GM18519 (cell line): Measurements from ENCODE around the gene CYP4B1.

Source experiments
- ATAC-seq: cut with Tn5 transposase; IDR thresholded peaks from one replicate; pipeline ENCODE4 v1.9.1; 2021; ENCODE audit warnings: mild to moderate bottlenecking, moderate library complexity; ENCODE audit not compliant: unreplicated experiment, low FRiP score

Gene CYP4B1

DNA sequence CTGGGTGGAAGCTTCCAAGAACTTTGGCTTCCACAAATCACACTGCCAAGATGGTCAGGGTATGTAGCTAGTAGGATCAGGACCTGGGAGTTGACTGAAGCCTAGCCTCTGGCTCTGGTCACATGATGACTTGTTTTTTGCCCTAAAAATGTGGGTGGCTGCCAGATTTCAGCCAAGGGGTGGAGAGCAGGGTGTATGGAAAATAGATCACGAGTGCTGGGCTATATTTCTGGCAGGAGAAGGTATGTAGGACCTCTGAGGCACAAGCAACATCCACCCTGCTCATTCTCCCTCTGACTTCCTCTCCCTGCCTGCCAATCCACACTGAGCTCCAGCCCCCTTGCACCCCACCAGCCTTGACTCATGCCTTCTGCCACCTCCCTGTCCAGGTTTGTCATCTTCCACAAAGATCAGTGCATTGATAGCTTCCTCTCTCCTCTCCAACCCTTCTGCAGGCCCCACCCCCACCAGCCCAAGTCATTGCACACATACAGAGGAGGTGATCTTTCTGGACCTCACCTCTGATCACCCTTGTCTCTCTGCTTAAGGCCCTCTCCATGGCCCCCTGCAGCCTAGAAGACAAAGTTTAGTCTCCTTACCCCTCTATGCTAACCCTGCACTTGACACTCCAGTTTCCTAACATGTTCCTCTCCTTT lies 8.3 kb upstream of the CYP4B1 start:
- ATAC-seq, result no peak

DNA sequence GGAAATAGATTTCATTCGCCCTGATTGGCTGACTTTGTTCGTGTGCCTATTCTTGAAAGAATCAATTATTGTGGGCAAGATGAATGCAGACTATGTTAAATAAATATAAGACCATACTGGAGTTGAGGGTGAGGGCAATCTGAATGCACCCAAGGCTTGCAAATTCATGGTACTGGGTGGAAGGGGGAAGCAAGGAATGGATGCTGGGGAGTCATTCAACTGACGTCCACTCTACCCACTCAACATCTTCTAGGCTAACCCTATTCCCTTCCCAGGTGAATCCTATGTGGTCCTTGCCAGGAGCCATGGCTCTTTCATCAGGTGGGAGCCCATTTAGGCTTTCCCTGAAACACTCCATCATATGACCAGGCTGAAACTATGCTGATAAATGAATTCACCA lies 5.7 kb upstream of the CYP4B1 start:
- ATAC-seq, result no peak

DNA sequence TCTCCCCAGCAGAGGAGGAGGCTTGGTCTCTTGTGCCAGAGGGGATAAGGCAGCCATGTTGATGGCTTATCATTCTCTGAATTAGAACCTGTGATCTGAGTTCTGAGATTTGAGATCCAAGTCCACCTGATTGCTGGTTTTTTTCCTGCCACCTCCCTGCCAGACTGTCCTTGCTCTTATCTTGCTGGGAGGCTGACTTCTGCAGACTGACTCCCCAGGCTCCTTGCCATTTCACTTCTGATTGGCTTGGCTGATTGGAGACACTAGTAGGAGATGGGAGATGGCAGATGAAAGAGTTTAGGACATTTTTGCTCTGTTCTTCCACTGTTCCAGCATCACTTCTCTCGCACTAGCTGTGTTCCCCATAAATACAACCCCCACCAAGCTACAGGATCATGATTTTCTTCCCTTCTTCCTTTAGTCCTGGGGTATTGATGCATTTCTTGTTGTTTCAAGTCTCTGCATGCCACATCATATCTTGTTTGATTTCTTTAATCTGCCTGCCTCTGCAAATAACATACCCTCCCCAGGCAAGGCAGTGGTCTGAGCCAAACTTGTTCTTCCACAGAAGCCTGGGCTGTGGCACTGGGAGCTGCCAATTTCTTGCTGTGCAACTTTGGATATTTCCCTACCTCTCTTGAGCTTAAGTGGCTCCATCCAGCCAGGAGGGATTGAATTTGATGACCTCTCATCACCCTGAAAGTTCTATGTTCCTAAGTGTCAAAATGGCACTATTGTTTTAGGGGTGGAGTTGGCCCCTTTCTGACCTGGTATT lies 963 bp upstream of the CYP4B1 start:
- no peak for ATAC-seq

DNA sequence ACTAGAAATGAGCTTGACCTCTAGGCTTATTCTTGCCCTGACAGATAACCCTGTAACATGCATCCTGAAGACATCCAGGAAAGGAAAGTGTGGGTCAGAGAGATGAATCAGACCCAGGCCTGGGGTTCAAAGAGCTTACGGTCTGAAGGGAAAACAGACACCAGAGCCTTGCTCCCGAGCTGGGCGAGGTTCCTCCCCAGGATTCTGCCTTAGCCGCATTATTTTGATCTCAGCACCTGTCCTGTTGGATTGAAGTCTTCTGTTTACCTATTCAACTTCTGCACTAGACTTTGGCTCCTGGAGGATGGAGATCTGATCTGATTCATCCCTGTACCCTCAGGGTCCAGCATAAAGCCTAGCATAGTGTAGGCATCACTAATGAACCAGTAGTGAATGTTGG lies 1.9 kb downstream of the CYP4B1 start:
- no peak for ATAC-seq

DNA sequence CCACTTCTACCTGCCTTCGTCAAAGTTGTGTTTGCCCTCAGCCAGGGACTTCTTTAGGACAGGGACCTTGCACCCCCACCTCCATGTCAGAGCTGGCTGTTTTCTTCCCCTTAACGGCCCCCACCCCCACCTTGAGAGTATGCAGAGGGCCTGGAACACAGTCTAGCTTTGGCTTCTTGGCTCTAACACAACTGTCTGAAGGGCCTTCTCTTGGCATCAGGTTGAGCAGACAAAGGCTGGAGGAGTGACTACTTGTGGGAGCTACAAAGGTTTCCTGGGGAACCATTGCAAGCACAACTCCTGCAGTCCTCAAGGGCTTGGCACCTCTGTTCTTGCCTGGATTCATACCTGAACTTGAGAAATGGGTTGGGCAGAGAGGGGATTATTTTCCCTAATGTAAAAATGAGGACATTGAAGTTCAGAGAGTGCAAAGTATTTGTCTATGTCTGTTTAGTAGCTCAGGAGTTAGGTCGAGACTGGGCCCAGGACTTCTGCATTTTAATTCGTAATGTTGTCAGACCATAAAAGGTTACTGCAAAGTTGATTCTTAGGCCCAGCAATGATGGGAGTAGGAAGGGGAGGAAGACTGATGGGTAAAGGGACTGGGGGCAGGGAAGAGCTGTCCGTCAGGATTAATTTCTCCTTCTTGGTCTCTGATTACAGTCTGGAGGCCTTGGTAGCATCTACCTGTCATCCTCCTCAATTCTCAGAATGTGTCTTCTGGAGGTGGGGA lies 2.6 kb downstream of the CYP4B1 start:
- no peak for ATAC-seq

DNA sequence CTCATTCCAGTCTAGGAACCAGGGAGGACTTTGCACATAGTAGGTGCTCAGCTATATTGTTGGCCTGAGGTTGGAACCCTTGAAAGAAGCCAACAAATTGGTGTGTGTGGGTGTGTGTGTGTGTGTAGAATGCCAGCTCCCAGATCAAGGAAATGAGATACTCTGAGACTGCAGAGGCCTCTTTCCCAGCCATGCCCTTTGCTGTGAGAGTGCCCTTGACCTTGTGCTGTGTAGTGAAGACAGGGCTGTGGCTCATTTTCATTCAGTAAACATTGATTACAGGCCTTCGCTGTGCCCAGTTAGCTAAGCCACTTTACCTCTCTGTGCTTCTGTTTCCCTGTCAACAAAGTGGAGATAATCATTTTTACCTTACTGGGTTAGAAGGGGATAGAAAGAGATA lies 3.2 kb downstream of the CYP4B1 start:
- ATAC-seq, result no peak

DNA sequence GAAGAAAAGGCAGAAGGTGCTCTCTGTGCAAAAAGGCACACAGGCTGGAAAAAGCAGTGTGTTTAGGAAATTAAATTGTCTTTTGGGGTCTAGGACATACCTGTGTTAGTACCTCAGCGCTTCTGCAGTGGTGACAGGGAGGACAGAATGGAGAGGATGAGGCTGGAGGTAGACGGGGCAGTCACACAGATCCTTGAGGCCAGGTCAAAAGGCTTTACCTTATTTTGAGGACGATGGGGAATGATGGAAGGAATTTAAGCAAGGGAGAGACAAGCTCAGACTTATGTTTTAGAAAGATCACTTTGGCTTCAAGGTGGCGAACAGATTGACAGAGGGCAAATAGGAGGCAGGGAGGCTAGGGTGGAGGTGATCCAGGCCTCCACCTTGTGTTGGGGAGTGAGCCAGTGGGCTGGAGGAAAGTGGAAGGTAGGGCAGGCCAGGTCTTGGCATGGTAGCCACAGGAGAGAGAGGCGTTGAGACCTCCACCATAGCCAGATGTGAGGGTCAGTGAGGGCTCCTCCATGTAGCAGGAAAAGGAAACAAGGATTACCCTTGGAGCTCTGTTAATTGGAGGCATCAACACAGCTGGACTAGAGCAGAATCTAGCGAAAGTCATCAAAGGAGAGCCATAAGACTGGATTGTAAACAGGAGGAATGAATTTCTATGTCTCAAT lies 4.2 kb downstream of the CYP4B1 start:
- ATAC-seq, result no peak

DNA sequence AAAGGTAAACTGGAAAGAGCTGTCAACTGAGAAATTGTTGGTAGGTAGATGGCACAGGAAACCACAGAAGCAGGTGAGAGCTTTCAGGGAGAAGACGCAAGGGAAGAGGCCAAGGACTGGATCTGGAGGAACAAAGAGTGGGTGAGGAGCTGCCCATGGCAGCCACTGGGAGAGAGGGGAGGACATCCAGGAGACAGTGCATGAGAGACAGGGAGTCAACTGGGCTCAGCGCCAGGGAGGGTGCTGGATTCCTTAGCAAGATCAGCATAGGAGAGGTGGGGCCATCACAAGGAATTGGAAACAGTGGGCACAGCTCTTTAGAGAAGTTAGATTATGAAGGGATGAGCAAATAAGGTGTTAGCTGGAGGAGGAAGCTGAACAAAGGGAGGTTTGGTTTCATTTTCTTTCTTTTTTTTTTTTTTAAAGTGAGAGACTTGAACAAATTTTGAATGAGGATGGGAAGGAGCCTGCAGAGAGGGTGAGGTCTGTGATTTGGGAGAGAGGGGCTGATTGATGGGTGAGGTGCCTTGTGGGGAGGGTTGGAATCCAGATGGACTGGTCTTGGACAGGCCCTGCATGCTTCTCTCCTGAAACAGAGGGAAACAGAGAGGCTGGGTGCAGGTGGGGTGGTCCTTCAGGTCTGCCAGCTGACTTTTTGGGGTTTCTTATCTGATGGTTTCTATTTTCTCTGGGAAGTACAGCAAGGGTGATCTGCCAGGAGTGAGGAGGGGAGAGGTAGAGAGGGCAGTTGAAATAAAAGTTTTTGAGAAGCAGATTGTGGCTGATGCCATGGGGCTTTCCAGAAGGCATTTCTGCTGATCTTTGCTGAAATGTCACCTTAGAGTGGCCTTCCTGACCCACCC lies 5.4 kb downstream of the CYP4B1 start:
- no peak for ATAC-seq

DNA sequence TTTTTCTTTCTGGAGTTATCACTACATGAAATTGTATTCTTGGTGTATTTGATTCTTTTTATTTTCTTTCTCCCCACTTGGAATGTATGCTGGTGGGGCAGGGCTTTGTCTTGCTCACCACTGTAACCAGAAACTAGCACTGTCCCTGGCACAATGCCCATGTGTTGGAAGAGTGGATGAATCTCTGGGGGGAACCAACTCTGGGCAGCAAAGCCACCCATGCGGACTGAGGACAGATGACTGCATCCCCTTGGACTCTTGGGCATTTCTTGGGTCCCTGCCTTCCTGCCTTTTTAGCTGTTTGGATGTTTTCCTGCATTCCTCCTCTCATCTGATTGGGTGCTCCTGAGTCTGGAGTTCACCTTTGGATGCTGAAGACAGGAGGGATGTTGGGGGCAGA lies 6.1 kb downstream of the CYP4B1 start:
- no peak for ATAC-seq

DNA sequence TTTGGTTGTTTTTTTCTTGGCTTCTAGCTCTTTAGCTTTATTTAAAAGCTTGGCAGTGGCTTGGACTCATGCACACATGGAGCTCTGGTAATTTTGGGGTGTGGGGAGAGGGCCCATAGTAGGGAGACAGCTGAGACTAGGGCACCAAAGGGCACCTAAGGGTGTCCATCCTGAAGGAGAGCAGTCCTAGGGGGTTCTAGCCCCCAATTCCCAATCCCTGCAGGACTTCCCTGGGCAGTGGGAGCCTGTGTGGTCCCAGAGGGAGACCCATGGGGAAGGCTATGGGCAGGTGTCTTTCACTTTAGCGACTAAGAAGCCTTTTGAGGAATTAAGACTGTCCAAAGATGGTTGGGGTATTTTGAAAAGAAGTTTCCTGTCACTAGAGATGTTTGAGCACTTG lies 6.9 kb downstream of the CYP4B1 start:
- ATAC-seq, result no peak

DNA sequence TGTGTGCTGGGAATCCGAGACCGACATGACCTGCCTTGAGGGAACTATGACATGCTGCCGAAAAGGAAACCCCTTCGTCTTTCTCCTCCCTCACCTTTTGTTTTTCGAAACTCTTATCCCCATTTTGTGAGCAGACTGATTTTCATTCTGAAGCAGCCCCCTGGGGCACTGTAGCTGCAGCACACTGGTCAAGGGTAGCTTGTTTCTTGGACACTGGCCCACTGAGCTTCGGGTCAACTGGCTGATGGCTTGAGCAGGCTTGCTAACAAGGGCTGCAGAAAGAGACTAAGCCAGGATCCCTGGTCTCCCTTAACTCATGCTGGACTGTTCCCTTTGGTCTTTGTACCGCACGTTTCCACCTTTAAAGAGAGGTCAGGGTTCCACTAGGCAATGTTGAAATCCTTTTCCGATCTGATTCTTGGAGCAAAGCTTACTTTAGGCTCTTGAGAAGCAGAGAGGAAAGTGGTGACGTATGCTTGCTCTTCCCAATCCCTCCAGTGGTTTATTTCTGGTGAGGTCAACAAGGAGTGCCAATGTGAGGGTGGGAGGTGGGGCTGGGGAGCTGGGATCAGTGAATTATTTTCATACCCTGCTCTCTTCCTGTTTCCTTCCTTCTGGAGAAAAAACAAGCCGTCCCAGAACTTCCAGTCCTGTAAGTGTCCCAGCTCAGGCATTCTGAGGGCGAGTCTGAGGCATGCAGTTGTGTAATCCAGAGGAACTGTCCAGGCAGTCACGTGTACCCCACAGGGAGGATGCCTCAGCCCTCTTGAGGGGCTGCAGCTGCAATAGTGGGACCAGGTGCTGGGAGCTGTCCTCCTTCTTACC lies 7.6 kb downstream of the CYP4B1 start:
- no peak for ATAC-seq

DNA sequence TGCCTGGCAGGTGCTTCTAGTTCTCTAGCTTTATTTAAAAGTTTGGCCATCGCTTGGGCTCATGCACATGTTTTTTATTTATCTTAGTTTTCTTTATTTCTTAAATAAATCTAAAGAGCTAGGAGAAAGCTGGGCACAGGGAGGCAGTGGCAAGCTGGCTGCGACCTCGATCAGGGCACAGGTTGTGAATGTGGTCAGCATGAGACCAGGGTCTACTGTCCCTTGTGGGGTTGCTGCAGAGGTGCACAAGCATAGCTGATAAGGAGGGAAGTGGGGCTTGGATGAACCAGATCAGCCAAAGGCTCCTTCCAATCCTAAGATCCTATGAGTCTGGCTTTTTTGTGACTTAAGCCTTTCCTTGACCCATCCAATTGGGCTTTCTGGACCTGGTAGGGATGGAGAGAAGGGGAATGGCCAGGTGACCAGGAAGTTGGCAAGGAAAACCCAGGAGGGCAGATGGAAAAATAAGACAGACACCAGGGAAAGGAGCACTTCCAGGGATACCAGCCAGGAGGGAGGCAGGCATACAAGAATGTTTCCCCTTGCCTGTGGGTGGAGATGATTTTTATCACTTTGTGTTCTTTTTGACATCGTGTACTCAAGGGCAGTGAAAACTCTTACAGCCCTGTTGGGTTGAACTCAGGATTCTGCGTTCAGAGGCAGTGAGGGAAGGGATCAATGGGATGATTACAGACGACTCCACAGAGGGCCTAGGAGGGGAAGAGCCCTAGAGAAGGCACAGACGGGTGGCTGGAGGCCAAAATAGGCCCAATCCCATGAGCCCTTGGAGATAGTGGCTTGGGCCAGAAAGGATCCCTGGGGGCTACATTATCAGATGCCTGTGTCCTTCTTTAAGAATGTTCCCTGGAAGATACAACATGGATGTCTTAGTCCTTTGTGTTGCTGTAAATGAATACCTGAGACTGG lies 8.5 kb downstream of the CYP4B1 start:
- no peak for ATAC-seq

DNA sequence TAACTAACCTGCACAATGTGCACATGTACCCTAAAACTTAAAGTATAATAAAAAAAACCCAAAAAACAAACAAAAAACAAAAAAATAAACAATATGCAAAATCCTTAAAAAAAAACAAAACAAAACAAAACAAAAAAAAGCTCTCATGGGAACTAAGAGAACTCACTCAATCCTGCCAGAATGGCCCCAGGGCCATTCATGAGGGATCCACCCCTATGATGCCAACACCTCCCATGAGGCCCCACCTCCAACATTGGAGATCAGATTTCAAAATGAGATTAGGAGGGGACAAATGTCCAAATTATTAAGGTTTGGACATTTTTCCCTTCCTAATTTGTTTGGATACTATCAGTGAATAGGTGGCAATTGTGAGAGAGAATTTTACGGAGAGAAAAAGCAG lies 10.2 kb downstream of the CYP4B1 start:
- ATAC-seq, result no peak

DNA sequence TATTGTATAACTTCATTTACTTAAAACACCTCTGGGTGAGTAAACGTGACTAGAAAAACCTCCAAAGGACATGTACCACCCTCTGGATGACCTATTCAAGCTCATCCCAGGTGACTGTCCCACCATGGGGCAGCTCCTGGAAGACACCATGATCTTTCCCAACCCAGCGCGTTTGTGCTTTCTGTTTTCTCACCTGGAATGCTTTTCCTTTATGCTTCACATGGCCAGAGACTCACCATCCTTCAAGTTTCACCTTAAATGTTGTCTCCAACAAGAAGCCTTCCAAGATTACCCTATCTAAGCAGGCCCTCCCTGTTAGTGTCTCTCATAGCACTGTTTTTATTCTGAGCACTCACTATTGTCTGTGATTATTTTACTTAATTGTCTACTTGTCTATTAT lies 11.1 kb downstream of the CYP4B1 start:
- no peak for ATAC-seq

DNA sequence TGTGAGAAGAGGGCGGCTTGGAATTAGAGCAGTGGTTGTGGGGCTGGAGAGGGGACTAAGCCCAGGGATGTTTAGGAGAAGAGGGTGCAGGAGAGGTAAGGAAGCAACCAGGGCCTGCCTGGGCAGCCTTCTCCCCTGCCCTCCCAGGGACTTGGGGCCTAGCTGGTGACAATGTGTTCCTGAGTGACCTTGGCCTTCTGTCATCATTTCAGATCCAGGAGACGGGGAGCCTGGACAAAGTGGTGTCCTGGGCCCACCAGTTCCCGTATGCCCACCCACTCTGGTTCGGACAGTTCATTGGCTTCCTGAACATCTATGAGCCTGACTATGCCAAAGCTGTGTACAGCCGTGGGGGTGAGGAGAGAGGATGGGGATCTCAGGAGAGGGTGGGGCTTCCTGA lies 11.8 kb downstream of the CYP4B1 start:
- ATAC-seq, result no peak

DNA sequence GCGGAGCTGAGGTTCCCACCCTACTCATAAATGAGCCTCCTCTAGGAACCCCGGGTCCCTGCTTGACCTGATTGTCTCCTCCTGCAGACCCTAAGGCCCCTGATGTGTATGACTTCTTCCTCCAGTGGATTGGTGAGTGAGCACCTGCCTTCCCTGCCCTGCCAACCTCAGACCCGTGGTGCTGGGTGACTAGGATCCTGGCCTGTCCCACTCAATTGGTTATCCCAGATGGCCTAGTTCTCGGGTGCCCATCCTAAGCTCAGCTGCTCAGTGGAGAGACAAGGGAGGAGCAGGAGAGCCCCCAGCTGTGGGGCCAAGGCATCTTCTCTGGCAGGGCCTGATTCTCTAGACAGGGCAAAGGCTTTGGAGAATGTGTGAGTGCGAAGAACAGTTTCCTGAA lies 12.2 kb downstream of the CYP4B1 start:
- no peak for ATAC-seq

DNA sequence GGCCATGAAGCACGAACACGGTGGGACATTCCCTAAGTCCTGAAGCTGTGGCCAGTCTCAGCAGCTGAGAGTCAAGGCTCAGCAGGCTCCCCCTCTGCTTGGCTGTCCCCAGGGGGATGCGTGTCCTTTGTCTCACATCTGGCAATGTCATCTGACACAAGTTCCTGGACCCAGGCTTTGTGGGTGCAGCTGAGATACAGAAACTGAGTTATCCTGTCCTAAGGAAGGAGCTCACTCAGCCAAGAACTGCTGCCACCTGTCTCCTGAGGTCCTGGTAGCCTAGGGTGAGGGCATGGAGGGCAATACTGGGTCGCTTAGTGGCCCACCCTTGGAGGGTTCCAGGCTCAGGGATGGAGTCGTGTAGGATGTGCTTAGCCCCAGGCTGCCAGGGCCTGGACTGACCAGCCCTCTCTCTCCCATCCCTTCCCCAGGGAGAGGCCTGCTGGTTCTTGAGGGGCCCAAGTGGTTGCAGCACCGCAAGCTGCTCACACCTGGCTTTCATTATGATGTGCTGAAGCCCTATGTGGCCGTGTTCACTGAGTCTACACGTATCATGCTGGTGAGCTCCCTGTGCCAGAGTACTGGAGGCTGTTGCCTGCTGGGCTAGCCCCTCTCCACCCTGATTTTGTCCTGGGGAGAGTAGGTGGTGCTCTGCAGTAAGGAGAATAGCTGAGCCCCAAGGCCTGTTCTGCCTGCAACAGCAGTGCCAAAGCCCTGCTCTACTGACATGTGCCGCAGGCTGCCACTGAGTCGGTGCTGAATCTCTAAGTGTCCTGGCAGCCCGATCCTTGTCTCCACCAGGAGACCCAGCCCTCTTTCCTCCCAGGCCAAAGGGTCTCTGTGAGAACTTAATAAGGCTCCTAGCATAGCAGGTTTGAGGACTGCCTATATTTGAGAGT lies 13.5 kb downstream of the CYP4B1 start:
- no peak for ATAC-seq
